Measurements from ENCODE around the gene KLF13. TPM values are rescaled to one million over a fixed set of nuclear protein-coding genes. Genes with fewer than 3 reads are reported as not detected.
"Not testable (repeated sequence)": the region's sequence is repeated elsewhere in the genome, so short reads cannot be mapped to it uniquely, and the experiment has no call there.

KLF13 gene
- total RNA-seq, 1 experiment from 2014 or later = 60.1 TPM

GRCh38 chr15:31356097-31356496 is 29.5 kb downstream of the KLF13 start:
- BruUV-seq (replicated peaks); H3K4me2 ChIP-seq (ENCODE audit: low read length); H3K9me2 ChIP-seq (ENCODE audit: insufficient read depth); CTCF ChIA-PET; ATAC-seq; H2AFZ ChIP-seq (ENCODE audit: low read depth, low read length, poor library complexity, severe bottlenecking); H3K9ac ChIP-seq (ENCODE audit: low read length); H3K36me3 ChIP-seq (ENCODE audit: control insufficient read depth in 1 of 2, insufficient read depth in 2 of 2, low read length in 2 of 2); POLR2A ChIA-PET; DNase-seq (ENCODE audit: low read depth, low spot score); H3K4me3 ChIP-seq (replicated peaks in 1 of 2; ENCODE audit: low read depth in 1 of 2, low read length in 2 of 2); RAD21 ChIA-PET (ENCODE audit: low non-redundant PET in 1 of 2, low total read pairs in 2 of 2, uncharacterized antibody in 2 of 2, unreplicated experiment in 2 of 2); H3K27ac ChIP-seq (ENCODE audit: low read depth, low read length); H4K20me1 ChIP-seq (ENCODE audit: insufficient read depth); H3K27me3 ChIP-seq (ENCODE audit: insufficient read depth, low read length); H3K9me3 ChIP-seq (ENCODE audit: control insufficient read depth in 1 of 2, insufficient read depth in 1 of 2, low read depth in 1 of 2, low read length in 2 of 2); intact Hi-C loops (cut with micrococcal nuclease): not testable (repeated sequence)
- Histone ChIP-seq H3K4me1 (ENCODE audit: control insufficient read depth in 1 of 2, insufficient read depth in 2 of 2, low read length in 2 of 2) (peaks cover 19 to 21% of the 10 kb centered on the region in 2 experiments; a peak in 3 of 4 replicates), H3K79me2 (ENCODE audit: insufficient read depth, low read length) (peaks cover 51% of the 10 kb centered on the region)

DNA sequence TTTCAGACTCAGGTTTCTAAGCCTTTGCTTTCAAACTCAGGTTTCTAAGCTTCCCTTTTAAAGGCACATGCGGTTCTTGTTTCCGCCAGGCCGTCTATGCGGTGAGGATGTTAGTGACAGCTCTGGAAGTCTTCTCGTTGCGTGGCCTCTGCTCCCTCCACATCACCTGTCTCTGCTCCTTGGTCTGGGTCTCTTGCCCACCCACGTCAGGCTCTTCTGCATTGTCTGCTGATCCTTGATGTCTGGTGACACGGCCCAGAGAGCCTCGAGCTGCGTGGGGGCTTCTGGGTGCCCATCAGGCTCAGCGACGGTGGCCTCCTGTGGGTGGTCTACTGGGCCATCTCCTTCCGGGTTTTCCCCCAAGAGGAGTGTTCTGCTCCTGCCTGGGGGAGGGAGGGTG is 30.5 kb downstream of the KLF13 start:
- Histone ChIP-seq H3K9me3 (ENCODE audit: control insufficient read depth in 1 of 2, insufficient read depth in 1 of 2, low read depth in 1 of 2, low read length in 2 of 2) (no peaks in the 10 kb centered on the region), H3K27me3 (ENCODE audit: insufficient read depth, low read length) (no peaks in the 10 kb centered on the region), H3K9me2 (ENCODE audit: insufficient read depth) (no peaks in the 10 kb centered on the region), H3K79me2 (ENCODE audit: insufficient read depth, low read length) (peaks cover 60% of the 10 kb centered on the region), H3K4me3 (replicated peaks in 1 of 2; ENCODE audit: low read depth in 1 of 2, low read length in 2 of 2) (no peak overlapping the region), H3K27ac (ENCODE audit: low read depth, low read length) (no peak overlapping the region), H3K4me2 (ENCODE audit: low read length) (no peak overlapping the region), H3K4me1 (ENCODE audit: control insufficient read depth in 1 of 2, insufficient read depth in 2 of 2, low read length in 2 of 2) (peaks cover 15 to 17% of the 10 kb centered on the region in 2 experiments; a peak in 3 of 4 replicates), H3K36me3 (ENCODE audit: control insufficient read depth in 1 of 2, insufficient read depth in 2 of 2, low read length in 2 of 2) (no peaks in the 10 kb centered on the region), H3K9ac (ENCODE audit: low read length) (no peak overlapping the region), H2AFZ (ENCODE audit: low read depth, low read length, poor library complexity, severe bottlenecking) (no peak overlapping the region), H4K20me1 (ENCODE audit: insufficient read depth) (no peaks in the 10 kb centered on the region)
- DNase-seq (ENCODE audit: low read depth, low spot score) (no peak), ATAC-seq (no peak)
- TF ChIP-seq RAD21 (IDR thresholded peaks at IDR 0.05; ENCODE audit: low read depth) (no peak), POLR2AphosphoS5 (IDR thresholded peaks at IDR 0.05; ENCODE audit: low read depth, low read length) (no peak), SP1 (IDR thresholded peaks at IDR 0.05; ENCODE audit: low read depth) (no peak), ZFX (IDR thresholded peaks at IDR 0.05) (no peak), FOSL1 (IDR thresholded peaks at IDR 0.05; ENCODE audit: low read depth) (no peak), EZH2 (IDR thresholded peaks at IDR 0.05) (no peak), SIN3A (IDR thresholded peaks at IDR 0.05; ENCODE audit: low read depth) (no peak)
- TF ChIP-seq, protein P1, sequence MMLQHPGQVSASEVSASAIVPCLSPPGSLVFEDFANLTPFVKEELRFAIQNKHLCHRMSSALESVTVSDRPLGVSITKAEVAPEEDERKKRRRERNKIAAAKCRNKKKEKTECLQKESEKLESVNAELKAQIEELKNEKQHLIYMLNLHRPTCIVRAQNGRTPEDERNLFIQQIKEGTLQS (IDR thresholded peaks at IDR 0.05) = no peak
- TF ChIP-seq, protein P2, sequence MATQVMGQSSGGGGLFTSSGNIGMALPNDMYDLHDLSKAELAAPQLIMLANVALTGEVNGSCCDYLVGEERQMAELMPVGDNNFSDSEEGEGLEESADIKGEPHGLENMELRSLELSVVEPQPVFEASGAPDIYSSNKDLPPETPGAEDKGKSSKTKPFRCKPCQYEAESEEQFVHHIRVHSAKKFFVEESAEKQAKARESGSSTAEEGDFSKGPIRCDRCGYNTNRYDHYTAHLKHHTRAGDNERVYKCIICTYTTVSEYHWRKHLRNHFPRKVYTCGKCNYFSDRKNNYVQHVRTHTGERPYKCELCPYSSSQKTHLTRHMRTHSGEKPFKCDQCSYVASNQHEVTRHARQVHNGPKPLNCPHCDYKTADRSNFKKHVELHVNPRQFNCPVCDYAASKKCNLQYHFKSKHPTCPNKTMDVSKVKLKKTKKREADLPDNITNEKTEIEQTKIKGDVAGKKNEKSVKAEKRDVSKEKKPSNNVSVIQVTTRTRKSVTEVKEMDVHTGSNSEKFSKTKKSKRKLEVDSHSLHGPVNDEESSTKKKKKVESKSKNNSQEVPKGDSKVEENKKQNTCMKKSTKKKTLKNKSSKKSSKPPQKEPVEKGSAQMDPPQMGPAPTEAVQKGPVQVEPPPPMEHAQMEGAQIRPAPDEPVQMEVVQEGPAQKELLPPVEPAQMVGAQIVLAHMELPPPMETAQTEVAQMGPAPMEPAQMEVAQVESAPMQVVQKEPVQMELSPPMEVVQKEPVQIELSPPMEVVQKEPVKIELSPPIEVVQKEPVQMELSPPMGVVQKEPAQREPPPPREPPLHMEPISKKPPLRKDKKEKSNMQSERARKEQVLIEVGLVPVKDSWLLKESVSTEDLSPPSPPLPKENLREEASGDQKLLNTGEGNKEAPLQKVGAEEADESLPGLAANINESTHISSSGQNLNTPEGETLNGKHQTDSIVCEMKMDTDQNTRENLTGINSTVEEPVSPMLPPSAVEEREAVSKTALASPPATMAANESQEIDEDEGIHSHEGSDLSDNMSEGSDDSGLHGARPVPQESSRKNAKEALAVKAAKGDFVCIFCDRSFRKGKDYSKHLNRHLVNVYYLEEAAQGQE (IDR thresholded peaks at IDR 0.05; ENCODE audit: low read depth) = no peak
- BruUV-seq (replicated peaks) = no TSS peak
- intact Hi-C loops (cut with micrococcal nuclease) = no loop called here
- ChIA-PET RAD21 (ENCODE audit: low non-redundant PET in 1 of 2, low total read pairs in 2 of 2, uncharacterized antibody in 2 of 2, unreplicated experiment in 2 of 2) (no interaction called here), CTCF (no interaction called here), POLR2A (no interaction called here)

Data from HCT116 (cell line).